PFSK-1 (cell line): ENCODE results near the gene ZNF213.

Experiments
- POLR2AphosphoS5 ChIP-seq: IDR thresholded peaks from 2 replicates; pipeline ENCODE4 v1.6.1; 2012; ENCODE audit warnings: low read depth, mild to moderate bottlenecking, control low read depth, low read length, moderate library complexity
- SIN3A ChIP-seq: IDR thresholded peaks from 2 replicates; pipeline ENCODE4 v1.6.1; 2012; ENCODE audit warnings: mild to moderate bottlenecking, low read length, moderate library complexity, borderline replicate concordance; ENCODE audit not compliant: insufficient read depth
- TAF1 ChIP-seq: IDR thresholded peaks from 2 replicates; pipeline ENCODE4 v1.6.1; 2012; ENCODE audit warnings: low read length, control low read depth, borderline replicate concordance; ENCODE audit not compliant: insufficient read depth

DNA sequence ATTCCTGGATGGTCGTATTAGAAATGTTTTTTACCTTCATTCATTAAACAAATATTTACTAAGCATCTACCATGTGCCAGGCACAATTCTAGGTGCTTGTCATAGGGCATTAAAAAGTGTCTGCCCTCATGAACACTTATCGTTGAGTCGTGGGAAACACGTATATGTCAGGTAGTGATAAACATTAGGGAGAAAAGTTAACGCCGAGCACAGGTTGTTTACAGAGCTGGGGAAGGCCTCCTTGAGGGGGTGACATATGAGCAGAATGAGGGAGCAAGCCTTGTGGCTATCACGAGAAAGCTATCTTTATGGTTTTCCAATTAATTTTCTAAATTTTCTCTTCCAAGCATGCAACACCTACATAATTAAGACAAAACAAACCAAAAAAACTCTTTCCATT lies 985 bp upstream of the ZNF213 start:
- TF ChIP-seq TAF1 (no peak), SIN3A (no peak), POLR2AphosphoS5 (no peak)
